H1 (cell line): ENCODE results near the gene BNC2. TPM values are rescaled to one million over a fixed set of nuclear protein-coding genes. Genes with fewer than 3 reads are reported as not detected.

Experiments used
- CTCF ChIA-PET: fragments of 300-600 bp; sonication (Branson Sonifier 250); formaldehyde crosslinking; loops from one replicate; lab custom pipeline; 2021; ENCODE audit not compliant: partially characterized antibody; lab: Charles Lee
- POLR2A ChIA-PET: fragments of 300-600 bp; sonication (Branson Sonifier 250); formaldehyde crosslinking; loops from one replicate; lab custom pipeline; 2021; ENCODE audit warnings: inconsistent platforms; ENCODE audit not compliant: partially characterized antibody; lab: Charles Lee
- DNase-seq, 2 experiments: peaks; one replicate each; pipeline versions ENCODE4 v3.0.0 to v3.0.0-alpha.2; 2010 to 2022; ENCODE audit warnings: low spot score in 2 of 2, low read depth in 1 of 2, mixed read lengths in 1 of 2
- FAIRE-seq: peaks from 2 replicates; lab custom pipeline; 2011; peaks lifted over from hg19 to GRCh38; lab: Jason Lieb, UNC
- H2AFZ ChIP-seq: 2 replicates; pipeline ENCODE4 v1.8.1; 2012; ENCODE audit warnings: low read length, inconsistent platforms
- H2AK5ac ChIP-seq: 2 replicates; pipeline ENCODE4 v1.6.1; 2013; ENCODE audit warnings: low read depth, low read length
- H2BK120ac ChIP-seq: replicated peaks from 2 replicates; pipeline ENCODE3; 2013; ENCODE audit warnings: low read depth, low read length, inconsistent platforms
- H2BK12ac ChIP-seq: 2 replicates; pipeline ENCODE4 v1.6.1; 2013; ENCODE audit warnings: low read depth, low read length
- H2BK15ac ChIP-seq: 2 replicates; pipeline ENCODE4 v1.6.1; 2013; ENCODE audit warnings: low read length
- H2BK20ac ChIP-seq: 2 replicates; pipeline ENCODE4 v1.6.1; 2013; ENCODE audit warnings: low read length
- H2BK5ac ChIP-seq: 2 replicates; pipeline ENCODE4 v1.6.1; 2013; ENCODE audit warnings: low read depth, low read length
- H3K14ac ChIP-seq: 2 replicates; pipeline ENCODE4 v1.6.1; 2013; ENCODE audit warnings: inconsistent platforms; ENCODE audit not compliant: insufficient read length
- H3K18ac ChIP-seq: 2 replicates; pipeline ENCODE4 v1.6.1; 2013; ENCODE audit warnings: low read length; ENCODE audit errors: extremely low read depth
- H3K23ac ChIP-seq: 2 replicates; pipeline ENCODE4 v1.6.1; 2013; ENCODE audit warnings: inconsistent platforms; ENCODE audit not compliant: insufficient read length
- H3K23me2 ChIP-seq: 2 replicates; pipeline ENCODE4 v1.6.1; 2013; ENCODE audit warnings: low read depth, low read length
- H3K27ac ChIP-seq: 2 replicates; pipeline ENCODE4 v1.6.1; 2011; ENCODE audit warnings: low read depth, low read length, inconsistent platforms
- H3K27me3 ChIP-seq, 4 experiments: replicated peaks in 1 of 4; 1 replicate in 1 of 4; 2 replicates in 3 of 4; pipeline versions ENCODE4 v1.6.1 to v1.8.1; 2011 to 2013; ENCODE audit warnings: low read length in 3 of 4, mild to moderate bottlenecking in 3 of 4, inconsistent platforms in 2 of 4, mixed read lengths in 2 of 4, moderate library complexity in 1 of 4; ENCODE audit not compliant: control insufficient read depth in 3 of 4, insufficient read depth in 3 of 4; ENCODE audit errors: extremely low read depth in 1 of 4
- H3K36me3 ChIP-seq, 4 experiments: 2 replicates each; pipeline versions ENCODE4 v1.6.1 to v1.8.1; 2011 to 2013; ENCODE audit warnings: mild to moderate bottlenecking in 4 of 4, low read length in 3 of 4, moderate library complexity in 2 of 4, control low read depth in 1 of 4, inconsistent platforms in 1 of 4; ENCODE audit not compliant: insufficient read depth in 4 of 4, control insufficient read depth in 2 of 4
- H3K4ac ChIP-seq: replicated peaks from 2 replicates; pipeline ENCODE3; 2013; ENCODE audit warnings: low read length, low read depth, mixed read lengths, inconsistent platforms; ENCODE audit not compliant: insufficient read length
- H3K4me1 ChIP-seq, 4 experiments: replicated peaks in 1 of 4; 1 replicate in 1 of 4; 2 replicates in 3 of 4; pipeline versions ENCODE4 v1.6.1 to v1.8.1; 2011 to 2013; ENCODE audit warnings: low read length in 3 of 4, inconsistent platforms in 2 of 4, mixed read lengths in 1 of 4; ENCODE audit not compliant: insufficient read depth in 4 of 4, control insufficient read depth in 3 of 4
- H3K4me2 ChIP-seq, 2 experiments: 2 replicates each; pipeline versions ENCODE4 v1.6.1 to v1.8.1; 2011 to 2013; ENCODE audit warnings: low read depth in 2 of 2, low read length in 2 of 2, control low read depth in 1 of 2, inconsistent platforms in 1 of 2, mild to moderate bottlenecking in 1 of 2; ENCODE audit not compliant: insufficient read depth in 1 of 2
- H3K4me3 ChIP-seq, 4 experiments: fragments of 200-600, 300-600 bp in 1 of 4; sonication (generic), shearing (Covaris generic), sonication (Bioruptor Twin) in 1 of 4; 2 replicates each; pipeline versions ENCODE4 v1.5.1 to v1.8.1; 2011 to 2016; ENCODE audit warnings: low read length in 4 of 4, low read depth in 3 of 4, control low read depth in 2 of 4, inconsistent platforms in 2 of 4, mild to moderate bottlenecking in 2 of 4, mixed read lengths in 1 of 4, moderate library complexity in 1 of 4; ENCODE audit not compliant: insufficient read depth in 2 of 4; ENCODE audit errors: extremely low read depth in 1 of 4
- H3K56ac ChIP-seq: replicated peaks from 2 replicates; pipeline ENCODE3; 2013; ENCODE audit warnings: low read depth, mild to moderate bottlenecking, mixed read lengths, low read length, inconsistent platforms; ENCODE audit not compliant: insufficient read length
- H3K79me1 ChIP-seq: 2 replicates; pipeline ENCODE4 v1.6.1; 2013; ENCODE audit warnings: low read depth, low read length, control low read depth
- H3K79me2 ChIP-seq, 2 experiments: 2 replicates each; pipeline versions ENCODE4 v1.6.1 to v1.8.1; 2012 to 2013; ENCODE audit warnings: low read length in 2 of 2, mild to moderate bottlenecking in 2 of 2, inconsistent platforms in 1 of 2; ENCODE audit not compliant: insufficient read depth in 2 of 2, control insufficient read depth in 1 of 2
- H3K9ac ChIP-seq, 4 experiments: replicated peaks in 1 of 4; 1 replicate in 1 of 4; 2 replicates in 3 of 4; pipeline versions ENCODE4 v1.6.1 to v1.8.1; 2011 to 2013; ENCODE audit warnings: low read depth in 3 of 4, low read length in 3 of 4, control low read depth in 2 of 4, mild to moderate bottlenecking in 2 of 4, moderate library complexity in 2 of 4, inconsistent platforms in 1 of 4; ENCODE audit errors: extremely low read depth in 1 of 4
- H3K9me3 ChIP-seq, 2 experiments: 2 replicates each; pipeline versions ENCODE4 v1.6.1 to v1.8.1; 2012 to 2013; ENCODE audit warnings: mild to moderate bottlenecking in 2 of 2, moderate library complexity in 2 of 2, control low read depth in 1 of 2, inconsistent platforms in 1 of 2, low read depth in 1 of 2, low read length in 1 of 2, mixed read lengths in 1 of 2; ENCODE audit not compliant: insufficient read depth in 2 of 2
- H4K20me1 ChIP-seq, 2 experiments: replicated peaks in 1 of 2; 2 replicates each; pipeline versions ENCODE3 to v1.8.1; 2011 to 2013; ENCODE audit warnings: inconsistent platforms in 2 of 2, low read length in 2 of 2, mild to moderate bottlenecking in 1 of 2; ENCODE audit not compliant: insufficient read depth in 2 of 2, control insufficient read depth in 1 of 2
- H4K5ac ChIP-seq: 2 replicates; pipeline ENCODE4 v1.6.1; 2013; ENCODE audit warnings: low read length, low read depth, mixed read lengths, inconsistent platforms; ENCODE audit not compliant: insufficient read length
- H4K8ac ChIP-seq: 2 replicates; pipeline ENCODE4 v1.8.0; 2013; ENCODE audit warnings: mild to moderate bottlenecking, moderate library complexity, low read length, inconsistent platforms; ENCODE audit not compliant: insufficient read depth; ENCODE audit errors: extremely low read depth
- H4K91ac ChIP-seq: replicated peaks from 2 replicates; pipeline ENCODE3; 2013; ENCODE audit warnings: low read length, mixed read lengths, inconsistent platforms; ENCODE audit not compliant: insufficient read length
- ATF2 ChIP-seq: IDR thresholded peaks from 2 replicates; pipeline ENCODE4 v1.6.1; 2012; ENCODE audit warnings: low read length, inconsistent platforms
- CEBPB ChIP-seq: IDR thresholded peaks from 2 replicates; pipeline ENCODE4 v1.6.1; 2012; ENCODE audit warnings: low read depth, low read length
- FOSL1 ChIP-seq: IDR thresholded peaks from 2 replicates; pipeline ENCODE4 v1.6.1; 2011; ENCODE audit warnings: mild to moderate bottlenecking, low read depth, low read length, moderate library complexity; ENCODE audit not compliant: insufficient read depth
- GABPA ChIP-seq: IDR thresholded peaks from 2 replicates; pipeline ENCODE4 v1.6.1; 2011; ENCODE audit warnings: mild to moderate bottlenecking, low read length, moderate library complexity, borderline replicate concordance; ENCODE audit not compliant: insufficient read depth
- GTF2F1 ChIP-seq: IDR thresholded peaks from 2 replicates; pipeline ENCODE4 v1.6.1; 2012; ENCODE audit warnings: low read depth, low read length, improper control_type of control experiment, borderline replicate concordance
- POU5F1 ChIP-seq: IDR thresholded peaks from 2 replicates; pipeline ENCODE4 v1.6.1; 2011; ENCODE audit warnings: low read depth, mild to moderate bottlenecking, low read length, moderate library complexity
- TAF1 ChIP-seq: IDR thresholded peaks from 2 replicates; pipeline ENCODE4 v1.6.1; 2011; ENCODE audit warnings: mild to moderate bottlenecking, low read depth, low read length
- WGBS, 2 experiments: shearing (Covaris generic) in 1 of 2; methylation state at CpG; one replicate each; pipeline versions ENCODE4 v1.1.6 to v1.1.7; 2013 to 2015; ENCODE audit warnings: low lambda C conversion rate in 2 of 2, mixed read lengths in 2 of 2, inconsistent platforms in 1 of 2, low coverage in 1 of 2, missing lambda C conversion rate in 1 of 2; ENCODE audit not compliant: insufficient replicate concordance in 2 of 2, insufficient coverage in 1 of 2, insufficient read length in 1 of 2; ENCODE audit errors: extremely low coverage in 1 of 2, missing lambda C conversion rate in 1 of 2; 5-methylcytosine and 5-hydroxymethylcytosine counted together
- polyA plus RNA-seq, 7 experiments: library from polyadenylated mRNA; depleted of rRNA in 3 of 7; stranded (reverse) in 5 of 7; unstranded in 2 of 7; fragments of >200 nt in 5 of 7; fragments of 200-250 nt in 2 of 7; gene quantifications; 1 replicate in 5 of 7; 2 replicates in 1 of 7; 4 replicates in 1 of 7; pipeline versions ENCODE4 v1.2.1 to v1.2.3, GENCODE V29; 2011 to 2013; ENCODE audit warnings: missing spikeins in 2 of 7, mixed read lengths in 2 of 7
- total RNA-seq: library from RNA; stranded (reverse); fragmentation: NEBNext Ultra II Directional; extraction: Animal tissue kit (Norgen Biotek cat#: 25700); gene quantifications from 2 replicates; pipeline ENCODE4 v1.2.1, GENCODE V29; 2021
- TF ChIP-seq, protein P1 (sequence below): IDR thresholded peaks from 2 replicates; pipeline ENCODE4 v1.6.1; 2012; ENCODE audit warnings: inconsistent platforms
- TF ChIP-seq, protein P2 (sequence below): IDR thresholded peaks from 2 replicates; pipeline ENCODE4 v1.6.1; 2012; ENCODE audit warnings: inconsistent platforms
- TF ChIP-seq, protein P3 (sequence below): IDR thresholded peaks from 2 replicates; pipeline ENCODE4 v1.6.1; 2011; ENCODE audit warnings: low read length, improper control_type of control experiment

BNC2 gene
- total and polyA plus RNA-seq, 2 of the 8 experiments (the other 6 are each of a cell fraction or from before 2014, with no cell fraction given) = 16.0 to 26.8 TPM

DNA sequence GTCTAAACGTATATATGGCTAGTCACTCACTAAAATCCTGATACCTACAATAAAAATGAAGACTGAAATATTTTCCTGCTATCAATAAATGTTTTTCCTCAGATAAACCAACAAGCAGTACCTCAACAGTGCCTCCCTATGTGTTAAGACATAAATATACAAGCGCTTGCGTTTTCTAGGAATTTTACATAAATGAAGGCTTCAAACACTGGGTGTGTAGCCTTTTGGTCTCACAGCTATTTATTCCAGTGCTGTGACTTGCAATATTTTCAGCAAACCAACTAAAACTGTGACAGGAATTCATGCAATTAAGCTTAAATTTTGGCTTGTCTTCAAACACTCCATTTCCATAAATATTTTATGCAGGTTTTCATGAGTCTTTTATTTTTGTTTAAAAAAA lies 437.0 kb downstream of the BNC2 start:
- no peak overlapping the region for H2BK5ac ChIP-seq
- no peak overlapping the region for H3K14ac ChIP-seq
- no peak overlapping the region for H3K23ac ChIP-seq
- no peak overlapping the region for H2BK15ac ChIP-seq
- H3K4me3 ChIP-seq = no peak overlapping the region
- no peak overlapping the region for H3K18ac ChIP-seq
- no peak overlapping the region for H3K4ac ChIP-seq
- H3K23me2 ChIP-seq = no peaks in the 10 kb centered on the region
- H4K20me1 ChIP-seq = no peaks in the 10 kb centered on the region
- H3K4me2 ChIP-seq = no peak overlapping the region
- peaks cover 0 to 7% (median 1%) of the 10 kb centered on the region in 4 experiments; a peak in 2 of 8 replicates for H3K36me3 ChIP-seq
- H4K91ac ChIP-seq = no peak overlapping the region
- H2AK5ac ChIP-seq = no peak overlapping the region
- no peak overlapping the region for H2BK20ac ChIP-seq
- H2AFZ ChIP-seq = no peak overlapping the region
- FAIRE-seq (no peak), DNase-seq (no peak)
- no peak overlapping the region for H2BK12ac ChIP-seq
- no peaks in the 10 kb centered on the region for H3K9me3 ChIP-seq
- H3K79me1 ChIP-seq = no peaks in the 10 kb centered on the region
- no peak overlapping the region for H2BK120ac ChIP-seq
- H4K8ac ChIP-seq = no peak overlapping the region
- no peak overlapping the region for H3K9ac ChIP-seq
- POLR2A ChIA-PET = no interaction called here
- CTCF ChIA-PET = no interaction called here
- 92% methylated on average over 3 of the region's 3 CpGs; no CpG with 5 or more reads in 1 of the 2 experiments for WGBS, 2 experiments
- peaks cover 2 to 13% (median 4%) of the 10 kb centered on the region in 4 experiments; a peak in 3 of 7 replicates for H3K4me1 ChIP-seq
- no peaks in the 10 kb centered on the region for H3K79me2 ChIP-seq
- H3K27me3 ChIP-seq = no peaks in the 10 kb centered on the region
- no peak overlapping the region for H3K27ac ChIP-seq
- H3K56ac ChIP-seq = no peak overlapping the region
- H4K5ac ChIP-seq = no peak overlapping the region
- TF ChIP-seq TAF1 (no peak), GTF2F1 (no peak), GABPA (no peak), ATF2 (no peak), FOSL1 (no peak), CEBPB (no peak), POU5F1 (no peak)
- TF ChIP-seq, protein P1, sequence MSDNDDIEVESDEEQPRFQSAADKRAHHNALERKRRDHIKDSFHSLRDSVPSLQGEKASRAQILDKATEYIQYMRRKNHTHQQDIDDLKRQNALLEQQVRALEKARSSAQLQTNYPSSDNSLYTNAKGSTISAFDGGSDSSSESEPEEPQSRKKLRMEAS = no peak
- TF ChIP-seq, protein P2, sequence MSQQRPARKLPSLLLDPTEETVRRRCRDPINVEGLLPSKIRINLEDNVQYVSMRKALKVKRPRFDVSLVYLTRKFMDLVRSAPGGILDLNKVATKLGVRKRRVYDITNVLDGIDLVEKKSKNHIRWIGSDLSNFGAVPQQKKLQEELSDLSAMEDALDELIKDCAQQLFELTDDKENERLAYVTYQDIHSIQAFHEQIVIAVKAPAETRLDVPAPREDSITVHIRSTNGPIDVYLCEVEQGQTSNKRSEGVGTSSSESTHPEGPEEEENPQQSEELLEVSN = no peak
- TF ChIP-seq, protein P3, sequence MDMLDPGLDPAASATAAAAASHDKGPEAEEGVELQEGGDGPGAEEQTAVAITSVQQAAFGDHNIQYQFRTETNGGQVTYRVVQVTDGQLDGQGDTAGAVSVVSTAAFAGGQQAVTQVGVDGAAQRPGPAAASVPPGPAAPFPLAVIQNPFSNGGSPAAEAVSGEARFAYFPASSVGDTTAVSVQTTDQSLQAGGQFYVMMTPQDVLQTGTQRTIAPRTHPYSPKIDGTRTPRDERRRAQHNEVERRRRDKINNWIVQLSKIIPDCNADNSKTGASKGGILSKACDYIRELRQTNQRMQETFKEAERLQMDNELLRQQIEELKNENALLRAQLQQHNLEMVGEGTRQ = no peak
